Esophagus mucosa (tissue), 1 donor: ENCODE measurements around the gene ROR1. TPM values are rescaled to one million over a fixed set of nuclear protein-coding genes. Genes with fewer than 3 reads are reported as not detected.
A peak's percentile ranks its signal among the peaks of the same experiment; 100 is the strongest.

Source experiments
- ATAC-seq: fragments of 200-7000 bp; cut with Tn5 transposase; one replicate; pipeline ENCODE4 v1.9.1; 2020
- total RNA-seq: library from RNA; stranded (reverse); gene quantifications from one replicate; pipeline ENCODE4 v1.2.4, GENCODE V29; 2023
- donor health status: DM: yes; HTN: yes; CAD: no.

The ROR1 gene
- total RNA-seq, 1 donor from 2014 or later = 4.4 TPM

DNA sequence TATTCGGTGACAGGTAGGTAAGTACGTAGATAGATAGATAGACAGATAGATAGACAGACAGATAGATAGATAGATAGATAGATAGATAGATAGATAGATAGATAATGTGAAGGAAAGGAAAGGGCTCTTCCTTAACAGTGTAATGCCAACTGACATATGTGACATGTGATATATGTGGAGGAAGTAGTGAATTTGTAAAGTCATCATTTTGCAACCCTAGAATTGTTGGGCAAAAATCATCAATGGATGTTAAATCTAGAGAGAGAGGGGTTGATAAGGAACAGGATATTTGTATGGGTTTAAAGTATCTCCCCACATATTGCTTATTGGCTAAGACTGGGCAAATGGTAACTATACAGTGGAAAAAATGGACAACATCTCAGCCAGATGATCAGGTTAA is 166.6 kb downstream of the ROR1 start:
- ATAC-seq = no peak

DNA sequence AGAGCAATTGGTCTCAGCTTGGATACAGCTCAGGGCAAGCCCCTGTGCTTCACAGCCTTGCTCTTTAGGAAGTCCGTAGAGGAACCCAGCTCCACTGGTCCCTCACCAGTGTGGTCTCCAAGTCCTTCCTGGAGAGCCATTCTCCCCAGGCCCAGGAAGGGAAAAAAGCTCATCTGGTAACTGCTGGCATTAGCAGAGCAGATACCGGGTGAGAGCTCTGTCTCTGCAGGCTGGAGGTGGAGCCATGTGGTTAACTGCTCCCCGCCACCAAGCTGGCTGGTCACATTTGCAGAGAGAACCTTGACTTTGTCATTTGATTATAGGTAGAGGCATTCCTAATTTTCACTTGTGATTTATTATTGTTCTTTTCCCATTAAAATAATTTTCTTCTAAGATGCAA is 169.6 kb downstream of the ROR1 start:
- ATAC-seq = no peak

DNA sequence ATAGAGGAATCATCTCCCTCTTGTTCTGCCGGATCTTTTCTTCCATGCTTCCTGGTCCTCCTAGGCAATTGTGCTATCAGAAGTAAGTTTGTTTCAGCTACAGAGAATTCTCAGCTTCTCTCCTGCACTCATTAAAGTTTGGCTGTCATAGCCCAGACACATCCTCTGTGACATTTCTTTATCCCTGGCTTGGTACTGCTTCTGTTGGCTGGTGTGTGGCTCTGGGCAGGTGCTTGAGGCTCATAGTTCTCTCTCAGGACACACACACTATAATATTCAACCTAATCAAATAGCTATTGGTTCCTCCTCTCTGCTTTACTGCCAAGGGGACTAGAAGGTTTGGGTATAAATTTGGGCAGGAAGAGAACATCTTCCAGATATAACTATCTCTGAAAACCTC is 172.1 kb downstream of the ROR1 start:
- ATAC-seq = no peak

DNA sequence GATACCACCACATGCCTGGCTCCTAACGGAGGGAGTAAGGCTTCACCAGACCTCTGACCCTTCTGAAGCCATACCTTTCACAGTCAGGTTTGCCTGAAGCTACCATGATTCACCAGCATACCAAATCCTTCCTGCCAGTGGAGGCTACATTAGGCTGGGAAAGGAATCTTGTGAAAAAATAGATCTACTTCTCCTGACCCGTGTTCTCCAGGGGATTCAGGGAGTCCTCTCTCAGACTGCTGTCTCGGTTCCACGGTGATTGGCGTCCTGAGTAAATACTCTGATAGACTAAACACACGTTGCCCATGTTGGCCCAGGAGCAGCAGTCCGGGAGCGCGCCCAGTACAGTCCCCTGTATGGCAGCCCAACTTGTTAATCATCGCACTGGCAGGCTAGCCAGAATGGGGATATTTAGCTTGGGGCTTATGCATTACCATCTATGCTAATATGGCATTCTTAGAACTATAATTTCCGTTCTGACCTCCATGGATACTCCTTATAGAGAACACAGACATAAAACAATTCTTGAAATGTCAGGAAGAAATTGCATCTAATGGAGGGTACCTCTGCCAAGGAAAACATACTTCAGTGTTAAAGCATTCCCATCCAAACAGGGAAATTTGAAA is 173.2 kb downstream of the ROR1 start:
- no peak for ATAC-seq

DNA sequence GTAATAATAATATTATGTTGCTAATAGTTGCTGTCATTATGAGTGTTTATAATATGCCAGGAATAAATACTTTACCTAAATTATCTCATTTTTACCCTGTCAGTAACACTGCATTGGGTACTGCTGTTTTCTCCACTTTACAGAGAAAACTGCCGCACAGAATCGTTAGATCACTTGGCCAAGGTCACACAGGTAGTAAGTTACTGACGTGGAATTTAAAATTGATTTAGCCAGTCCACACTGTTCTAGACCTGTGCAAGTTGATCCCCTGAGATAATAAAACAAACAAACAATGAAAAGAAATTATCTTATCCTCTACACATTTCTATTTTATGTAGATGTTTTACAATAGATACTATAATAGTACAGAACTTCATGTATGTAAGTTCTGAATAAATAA is 174.1 kb downstream of the ROR1 start:
- no peak for ATAC-seq

DNA sequence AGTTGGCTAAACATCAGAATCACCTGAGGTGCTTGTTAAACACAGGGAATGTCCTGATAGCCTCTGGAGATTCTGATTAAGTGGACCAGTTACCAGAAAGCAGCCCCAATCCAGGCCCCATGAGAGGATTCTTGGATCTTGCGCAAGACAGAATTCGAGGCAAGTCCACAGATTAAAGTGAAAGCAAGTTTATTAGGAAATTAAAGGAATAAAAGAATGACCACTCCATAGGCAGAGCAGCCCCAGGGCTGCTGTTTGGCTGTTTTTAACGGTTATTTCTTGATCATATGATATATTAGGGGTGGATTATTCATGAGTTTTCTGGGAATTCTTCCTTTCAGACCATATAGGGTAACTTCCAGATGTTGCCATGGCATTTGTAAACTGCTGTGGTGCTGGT is 176.2 kb downstream of the ROR1 start:
- no peak for ATAC-seq

DNA sequence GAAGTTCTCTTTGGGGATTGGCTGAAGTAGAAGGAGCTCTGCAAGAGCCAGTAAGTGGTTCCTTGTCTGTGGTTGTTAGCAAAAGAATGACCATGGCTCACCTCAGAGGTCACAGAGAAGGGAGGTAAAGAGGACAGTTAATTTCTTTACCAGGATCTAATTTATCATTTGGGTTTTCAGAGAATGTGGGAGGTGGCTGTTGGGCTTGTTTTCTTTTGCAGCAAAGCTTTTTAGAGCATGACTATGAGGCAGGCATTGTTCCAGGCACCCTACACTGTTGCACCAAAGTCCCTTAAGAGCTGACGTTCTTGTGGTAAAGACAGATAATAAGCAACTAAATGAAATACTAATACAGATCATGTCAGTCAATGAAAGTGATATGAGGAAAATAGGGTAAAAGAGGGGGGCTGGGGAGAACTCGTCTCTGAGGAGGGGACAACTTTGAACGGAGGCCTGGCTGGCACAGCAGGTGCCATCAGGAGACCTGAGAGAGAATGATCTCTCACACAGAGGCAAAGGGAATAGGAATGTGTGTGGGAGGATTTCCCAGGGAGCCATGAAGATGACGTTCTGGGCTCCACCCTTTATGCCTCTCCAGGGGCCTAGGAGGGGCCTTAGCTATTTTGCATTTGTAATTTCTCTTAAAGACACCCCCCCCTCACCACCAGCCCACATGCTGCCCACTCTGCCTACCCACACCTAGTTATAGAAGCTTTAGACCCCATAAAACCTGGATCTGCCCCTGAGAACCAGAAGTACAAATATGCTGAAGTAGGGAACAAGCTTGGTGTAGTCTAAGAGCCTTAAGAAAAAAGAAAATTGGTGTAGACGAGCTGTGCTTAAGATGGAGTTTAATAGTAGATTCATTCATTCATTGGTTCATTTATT is 177.5 kb downstream of the ROR1 start:
- no peak for ATAC-seq

DNA sequence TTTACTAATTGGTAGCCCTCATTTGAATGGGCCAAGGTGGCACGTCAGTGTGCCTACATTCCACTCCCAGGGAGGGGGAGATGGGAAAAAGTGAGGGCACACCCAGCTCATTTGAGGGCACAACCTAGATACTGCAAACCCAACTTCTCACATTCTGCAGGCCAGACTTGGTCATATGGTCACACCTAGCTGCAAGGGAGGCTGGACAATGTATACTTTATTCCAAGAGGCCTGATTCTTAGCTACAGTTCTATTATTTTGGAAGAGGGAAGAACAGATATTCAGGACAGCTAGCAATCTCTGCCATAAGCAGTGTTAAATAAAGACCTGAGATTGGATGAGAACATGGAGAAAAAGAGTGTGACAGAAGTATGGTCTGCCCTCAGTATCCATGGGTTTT is 180.4 kb downstream of the ROR1 start:
- no peak for ATAC-seq

DNA sequence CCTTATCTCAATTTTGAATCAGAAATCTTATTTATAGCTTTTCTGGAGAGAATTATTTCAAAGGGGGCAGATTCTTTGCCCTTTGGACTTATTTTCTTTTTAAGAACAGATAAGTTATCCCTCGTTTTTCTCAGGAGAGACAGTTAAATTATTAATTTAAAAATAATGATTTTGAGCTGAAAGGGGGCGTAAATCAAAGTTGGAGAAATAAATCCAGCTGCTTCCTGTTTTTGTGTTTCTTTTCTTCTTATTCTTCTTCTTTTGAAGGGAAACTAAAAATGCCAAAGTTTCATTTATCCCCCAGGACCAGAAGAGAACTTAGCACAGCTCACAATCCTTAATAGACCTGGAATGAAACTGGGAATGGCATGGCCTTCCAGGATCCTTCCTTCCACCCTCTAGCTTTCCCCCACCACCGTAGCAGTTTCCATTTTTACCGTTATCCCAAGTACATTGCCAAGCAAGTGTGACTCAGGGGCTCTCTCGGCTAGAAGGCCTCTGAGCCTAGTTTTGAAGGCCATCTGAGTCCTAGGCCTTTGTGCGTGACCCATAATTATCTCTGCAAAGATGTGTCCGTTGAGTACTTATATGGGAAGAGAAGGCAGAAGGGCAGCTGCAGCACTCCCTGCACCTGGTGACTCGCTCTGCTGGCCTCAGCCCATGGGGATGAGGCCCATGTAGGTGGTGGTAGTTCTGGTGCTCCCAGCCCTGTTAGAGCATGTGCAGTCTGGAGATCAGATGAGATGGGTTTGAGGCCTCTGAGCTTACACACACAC is 181.7 kb downstream of the ROR1 start:
- no peak for ATAC-seq

DNA sequence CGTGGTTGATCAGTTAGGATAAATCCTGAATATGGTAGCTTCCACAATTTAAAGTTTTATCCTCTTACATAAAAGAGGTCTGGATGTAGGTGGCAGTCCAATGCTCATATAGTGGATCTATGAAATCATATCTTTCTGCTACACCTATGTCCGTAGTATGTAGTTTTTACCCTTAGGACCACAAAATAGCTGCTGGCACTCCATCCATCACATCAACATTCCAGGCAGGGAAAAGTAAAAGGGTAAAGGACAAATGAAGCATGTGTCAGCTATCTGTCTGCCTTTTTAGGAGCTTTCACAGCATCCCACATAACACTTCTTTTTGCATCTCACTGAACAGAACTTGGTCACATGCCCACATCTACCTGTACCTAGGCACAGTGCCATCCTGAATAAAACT is 184.7 kb downstream of the ROR1 start:
- ATAC-seq = no peak

DNA sequence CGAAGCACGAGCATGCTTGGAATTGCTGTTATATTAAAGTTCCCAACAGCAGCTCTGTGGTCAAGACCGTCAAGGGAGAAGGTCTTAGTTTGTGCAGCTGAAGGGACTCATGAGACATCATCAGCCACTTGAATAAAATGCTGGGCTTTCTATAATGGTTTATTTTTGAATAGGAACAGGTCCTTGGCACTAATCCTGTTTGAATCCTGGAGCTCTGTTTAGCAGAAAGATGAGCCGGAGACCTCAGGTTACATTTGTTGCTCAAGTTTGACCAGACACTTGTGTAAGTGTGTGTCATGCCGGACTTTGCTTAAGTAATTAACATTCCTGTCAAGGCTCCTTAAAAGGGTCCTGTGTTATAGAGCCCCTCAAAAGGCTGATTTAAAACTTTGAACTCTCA is 186.5 kb downstream of the ROR1 start:
- ATAC-seq = no peak

DNA sequence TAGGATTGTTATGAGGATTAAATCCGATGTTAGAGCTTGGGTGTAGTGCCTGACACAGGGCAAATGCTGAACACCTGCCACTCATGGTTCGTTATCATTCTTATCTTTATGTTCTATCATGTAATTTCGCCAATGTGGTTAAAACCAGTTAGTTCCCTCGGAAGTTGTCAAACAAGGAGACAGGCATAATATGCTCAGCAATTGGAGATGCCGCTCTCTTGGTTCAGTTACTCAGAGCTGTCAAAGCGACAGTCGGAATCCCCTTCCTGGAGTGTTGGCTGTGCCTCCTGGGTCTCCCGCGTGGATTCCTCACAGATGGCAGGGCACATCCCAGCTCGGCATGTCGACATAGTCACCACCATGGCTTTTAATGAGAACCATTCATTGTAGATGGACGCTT is 192.2 kb downstream of the ROR1 start:
- ATAC-seq = no peak

DNA sequence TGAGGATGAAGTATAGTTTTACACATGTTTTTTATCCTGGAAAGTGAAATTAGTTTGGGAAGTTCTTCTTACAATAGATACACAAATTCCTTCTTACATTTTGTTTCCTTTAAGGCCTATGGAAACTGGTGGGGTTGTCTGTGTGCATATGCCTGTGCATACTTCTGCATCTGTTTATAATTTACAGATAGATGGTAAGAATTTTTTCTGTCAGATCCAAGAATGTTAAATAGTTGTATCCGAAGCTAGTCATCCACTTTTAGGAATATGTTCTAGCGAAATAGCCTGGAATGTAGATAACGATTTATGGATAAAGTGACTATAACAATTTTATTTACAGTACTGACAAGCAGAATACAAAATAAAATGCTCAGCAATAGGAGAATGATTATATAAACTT is 194.1 kb downstream of the ROR1 start:
- no peak for ATAC-seq

DNA sequence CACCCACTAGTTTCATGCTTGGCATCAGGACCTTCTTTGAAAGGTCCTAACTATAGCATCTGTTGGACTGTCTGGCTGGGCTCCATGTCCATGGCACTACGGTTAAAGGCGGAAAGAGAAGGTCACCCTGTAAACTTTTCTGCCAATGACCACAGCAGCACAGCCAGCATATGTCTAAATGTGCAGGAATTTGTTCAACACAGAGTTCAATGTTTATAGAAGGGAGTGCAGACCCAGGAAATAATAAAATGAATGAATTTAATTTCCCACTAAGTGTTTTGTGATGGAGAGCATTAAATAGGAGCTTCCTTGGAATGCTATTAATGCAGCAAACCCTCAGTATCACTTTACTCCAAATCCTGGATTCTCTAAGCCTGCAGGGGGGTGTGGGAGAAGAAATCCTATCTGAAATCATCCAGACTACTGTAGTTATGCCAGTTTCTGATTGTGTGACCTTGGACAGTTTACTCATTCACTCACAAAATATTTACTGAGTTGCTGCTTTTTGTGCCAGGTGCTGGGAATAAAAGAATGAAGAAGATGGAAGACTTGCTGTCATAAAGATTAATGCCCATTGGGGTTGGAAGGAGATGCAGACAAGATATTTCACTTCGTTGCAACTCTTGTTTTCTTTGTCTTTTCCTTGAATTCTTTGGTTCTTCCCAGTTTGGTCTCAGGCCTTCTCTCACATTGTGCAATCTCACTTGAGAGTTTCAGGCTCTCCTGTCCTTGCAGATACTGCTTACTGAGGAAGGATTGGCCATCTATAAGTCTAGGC is 195.0 kb downstream of the ROR1 start:
- ATAC-seq = no peak

DNA sequence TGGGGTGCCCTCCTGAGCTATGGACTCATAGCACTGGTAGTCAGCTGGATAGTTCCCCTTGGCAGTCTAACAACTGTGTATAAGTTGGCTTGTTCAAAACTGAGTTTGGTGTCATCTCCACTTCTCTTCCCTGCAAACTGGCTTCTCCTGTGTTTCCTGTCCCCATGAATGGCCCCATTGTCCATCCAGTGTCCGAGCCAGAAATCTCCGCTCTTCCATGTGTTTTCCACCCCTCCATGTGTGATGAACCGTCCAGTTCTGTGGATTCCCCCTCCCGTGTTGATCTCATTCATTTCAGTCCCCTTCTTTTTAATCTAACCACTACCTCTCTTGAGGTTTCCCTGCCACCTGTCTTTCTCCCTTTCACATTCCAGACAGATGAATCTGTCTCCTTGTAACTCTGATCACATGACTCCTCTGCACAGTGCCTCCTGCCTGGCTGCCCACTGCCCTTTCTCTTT is 195.7 kb downstream of the ROR1 start:
- no peak for ATAC-seq

DNA sequence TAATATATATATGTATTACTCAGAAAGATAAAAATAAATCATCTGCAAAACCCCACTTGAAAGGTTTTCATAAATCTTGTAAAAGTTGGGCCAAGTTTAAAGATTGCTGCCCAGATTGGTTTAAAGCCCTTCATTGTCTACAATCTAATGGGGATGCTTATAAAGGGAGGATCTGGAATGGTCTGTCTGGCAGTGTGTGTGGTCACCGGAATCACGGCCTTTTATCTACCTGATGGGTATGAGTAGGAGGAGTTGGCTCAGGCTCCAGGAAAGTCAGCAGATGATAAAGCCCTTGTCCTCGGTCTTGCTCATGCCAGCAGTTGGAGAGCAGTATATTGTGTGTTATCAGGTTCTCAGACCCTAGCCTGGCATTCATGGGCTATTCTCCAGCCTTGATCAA is 197.7 kb downstream of the ROR1 start:
- no peak for ATAC-seq

DNA sequence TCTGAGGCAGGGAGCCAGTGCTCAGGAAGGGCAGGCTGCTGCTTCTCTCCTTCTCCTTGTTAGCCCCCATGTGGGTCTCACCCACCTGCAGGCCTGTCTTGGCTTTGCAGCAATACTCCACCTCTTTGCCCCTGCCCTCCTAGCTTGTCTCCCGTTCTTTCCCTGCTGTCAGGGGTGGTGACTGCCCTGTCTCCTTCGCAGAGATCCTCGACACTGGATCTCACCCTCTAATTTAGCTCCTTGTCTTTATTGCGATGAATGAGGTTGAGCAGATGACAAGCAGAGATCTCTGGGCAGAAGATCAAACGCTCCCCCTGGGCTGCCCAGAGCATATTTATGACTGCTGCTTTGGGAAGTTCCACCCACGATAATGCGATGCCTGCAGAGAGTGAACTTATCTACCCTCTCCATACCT is 199.2 kb downstream of the ROR1 start:
- ATAC-seq = no peak

DNA sequence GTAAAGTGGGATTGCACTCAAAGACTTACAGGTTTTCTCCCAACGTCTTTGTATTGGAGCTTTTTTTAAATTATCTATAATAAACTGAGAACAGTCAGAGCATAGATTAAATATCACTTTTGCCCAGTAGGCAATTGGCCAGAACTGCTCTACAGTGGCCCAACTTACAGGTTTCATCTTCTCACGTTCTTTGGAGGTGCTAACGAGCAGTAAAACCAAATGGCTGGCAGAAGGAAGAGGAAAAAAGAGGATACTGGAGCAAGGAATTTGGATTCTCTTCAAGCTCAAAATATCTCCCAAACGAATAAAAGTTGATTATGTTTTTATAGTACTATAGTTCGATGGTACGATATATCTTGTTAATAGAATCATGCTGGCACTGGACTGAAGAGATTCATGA is 201.1 kb downstream of the ROR1 start:
- no peak for ATAC-seq

DNA sequence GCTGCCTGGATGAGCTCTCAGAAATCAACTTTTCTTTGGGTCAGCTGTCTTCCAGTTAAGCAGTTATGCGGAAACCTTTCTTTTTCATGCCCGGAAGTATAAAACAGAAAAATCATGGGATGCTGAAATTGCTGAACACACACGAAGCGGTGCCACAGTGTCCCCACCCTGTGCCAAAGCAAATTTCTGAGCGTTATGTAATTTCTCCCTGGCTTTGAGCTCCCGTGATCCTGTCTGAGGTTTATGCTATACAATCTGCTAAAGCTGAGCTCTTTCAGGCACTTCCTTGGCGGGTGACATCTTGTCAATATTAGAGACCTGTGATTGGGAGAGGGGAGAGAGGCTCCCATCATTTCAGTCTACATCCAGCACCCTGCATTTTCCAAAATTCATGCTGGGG is 201.7 kb downstream of the ROR1 start:
- no peak for ATAC-seq

DNA sequence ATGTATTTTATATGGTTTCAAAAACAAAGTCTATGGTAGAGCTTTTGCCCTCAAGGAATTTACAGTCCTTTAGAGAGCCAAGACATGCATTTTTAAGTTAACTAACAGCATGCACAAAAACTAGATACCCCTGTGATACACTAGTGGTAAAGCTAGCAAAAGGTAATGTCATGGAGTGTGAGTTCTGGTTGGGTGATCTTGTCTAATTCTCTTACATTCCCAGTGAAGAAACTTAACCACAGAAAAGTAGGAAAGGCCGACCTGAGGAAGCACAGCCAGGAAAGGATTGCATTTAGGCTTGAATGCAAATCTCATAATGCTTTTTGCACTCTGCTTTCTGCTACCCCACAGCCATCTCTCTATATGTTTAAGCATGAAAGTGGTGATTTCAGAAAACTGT is 202.2 kb downstream of the ROR1 start:
- no peak for ATAC-seq

DNA sequence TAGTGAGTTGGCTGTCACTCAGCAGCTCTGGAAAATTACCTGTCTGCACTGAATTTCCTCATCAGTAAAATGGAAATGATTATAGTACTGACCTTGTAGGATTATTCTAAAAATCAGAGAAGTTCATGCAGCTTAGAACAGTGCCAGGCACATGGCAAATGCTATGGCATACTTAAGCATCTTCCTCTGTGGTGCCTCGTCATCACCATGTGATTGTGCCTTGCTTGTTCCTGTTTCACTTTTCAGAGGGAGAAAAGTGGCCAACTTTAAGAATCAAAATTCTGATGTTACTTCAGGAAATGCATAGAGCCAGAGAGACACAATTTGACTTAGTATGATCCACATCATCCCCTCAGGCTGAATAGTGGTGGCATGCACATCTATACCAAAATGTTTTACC is 203.6 kb downstream of the ROR1 start:
- ATAC-seq = no peak

DNA sequence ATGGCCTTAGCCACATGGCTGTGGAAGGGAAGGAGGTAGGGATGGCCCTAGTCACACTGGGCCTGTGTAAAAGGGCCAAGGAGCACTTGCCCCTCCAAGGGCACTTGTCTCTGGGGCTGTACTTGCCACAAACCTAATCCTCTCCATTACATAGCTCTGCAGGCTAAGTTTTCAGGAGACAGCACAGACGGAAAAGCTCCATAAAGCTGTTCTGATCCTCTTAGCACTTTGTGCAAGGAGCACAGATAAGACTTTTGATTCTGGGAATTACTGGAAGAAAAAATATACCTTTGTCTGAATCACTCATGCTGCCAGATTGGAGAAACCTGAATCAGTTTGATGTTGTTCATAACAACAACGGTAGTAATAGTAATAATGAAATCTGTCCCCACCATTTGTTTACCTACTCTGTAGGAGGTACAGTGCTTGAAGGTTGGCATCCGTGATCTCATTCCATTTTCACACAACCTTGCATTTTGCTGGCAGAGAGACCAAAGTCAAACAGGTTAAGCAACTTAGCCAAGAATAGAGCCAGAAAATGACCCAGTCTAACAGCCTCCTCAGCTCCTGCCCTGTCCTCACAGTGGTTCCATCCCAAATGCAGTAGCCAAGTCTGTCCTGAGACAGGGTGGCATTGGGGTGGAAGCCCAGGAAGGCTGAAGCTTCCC is 207.1 kb downstream of the ROR1 start:
- peak; percentile 90 for ATAC-seq
